Measurements from ENCODE around the gene FXYD3. TPM values are rescaled to one million over a fixed set of nuclear protein-coding genes. Genes with fewer than 3 reads are reported as not detected.

FXYD3 gene
- polyA plus RNA-seq, 1 donor (not counting 4 experiments of a cell fraction or from before 2014, with no cell fraction given) = 851 TPM

GRCh38 chr19:35105411-35106290, 10.0 kb upstream of the FXYD3 start:
- Histone ChIP-seq H3K9me3 (ENCODE audit: control insufficient read depth, low read depth, low read length) (no peaks in the 10 kb centered on the region), H3K27me3 (ENCODE audit: control insufficient read depth, extremely low read depth, insufficient read depth, low read length) (no peaks in the 10 kb centered on the region), H3K9me1 (ENCODE audit: control insufficient read depth, extremely low read depth, insufficient read depth, low read length) (no peaks in the 10 kb centered on the region), H3K36me3 (ENCODE audit: control insufficient read depth in 2 of 2, extremely low read depth in 1 of 2, insufficient read depth in 2 of 2, low read length in 2 of 2) (no peaks in the 10 kb centered on the region), H3K4me1 (ENCODE audit: control insufficient read depth, extremely low read depth, insufficient read depth, low read length) (peaks cover 32% of the 10 kb centered on the region), H3K27ac (ENCODE audit: control insufficient read depth, insufficient read depth, low read length) (no peak overlapping the region), H3K4me3 (ENCODE audit: control insufficient read depth in 2 of 3, extremely low read depth in 1 of 3, insufficient read depth in 2 of 3, low read depth in 1 of 3, low read length in 3 of 3) (no peak overlapping the region), H3K4me2 (ENCODE audit: control insufficient read depth, extremely low read depth, insufficient read depth, low read depth, low read length) (no peak overlapping the region), H3K9ac (ENCODE audit: control insufficient read depth, extremely low read depth, insufficient read depth, low read length) (no peak overlapping the region), H4K20me1 (ENCODE audit: control insufficient read depth, extremely low read depth, insufficient read depth, low read length) (no peaks in the 10 kb centered on the region), H2AFZ (ENCODE audit: control insufficient read depth, low read length) (no peak overlapping the region), H3K79me2 (ENCODE audit: control insufficient read depth, insufficient read depth, low read length) (no peaks in the 10 kb centered on the region)
- dilution Hi-C loops (cut with MboI; ENCODE audit: extremely low pct_ligation_motif_present, low sequenced_read_pairs) = no loop called here
- TF ChIP-seq EZH2 (IDR thresholded peaks at IDR 0.05; ENCODE audit: low read length) = no peak
- TF ChIP-seq, protein P1, sequence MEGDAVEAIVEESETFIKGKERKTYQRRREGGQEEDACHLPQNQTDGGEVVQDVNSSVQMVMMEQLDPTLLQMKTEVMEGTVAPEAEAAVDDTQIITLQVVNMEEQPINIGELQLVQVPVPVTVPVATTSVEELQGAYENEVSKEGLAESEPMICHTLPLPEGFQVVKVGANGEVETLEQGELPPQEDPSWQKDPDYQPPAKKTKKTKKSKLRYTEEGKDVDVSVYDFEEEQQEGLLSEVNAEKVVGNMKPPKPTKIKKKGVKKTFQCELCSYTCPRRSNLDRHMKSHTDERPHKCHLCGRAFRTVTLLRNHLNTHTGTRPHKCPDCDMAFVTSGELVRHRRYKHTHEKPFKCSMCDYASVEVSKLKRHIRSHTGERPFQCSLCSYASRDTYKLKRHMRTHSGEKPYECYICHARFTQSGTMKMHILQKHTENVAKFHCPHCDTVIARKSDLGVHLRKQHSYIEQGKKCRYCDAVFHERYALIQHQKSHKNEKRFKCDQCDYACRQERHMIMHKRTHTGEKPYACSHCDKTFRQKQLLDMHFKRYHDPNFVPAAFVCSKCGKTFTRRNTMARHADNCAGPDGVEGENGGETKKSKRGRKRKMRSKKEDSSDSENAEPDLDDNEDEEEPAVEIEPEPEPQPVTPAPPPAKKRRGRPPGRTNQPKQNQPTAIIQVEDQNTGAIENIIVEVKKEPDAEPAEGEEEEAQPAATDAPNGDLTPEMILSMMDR (optimal IDR thresholded peaks at IDR 0.05 in 1 of 3, IDR thresholded peaks at IDR 0.05 in 1 of 3, conservative IDR thresholded peaks at IDR 0.05 in 1 of 3; ENCODE audit: extremely low read depth in 1 of 3, insufficient read depth in 2 of 3, low read length in 3 of 3) = no peak
- DNase-seq (ENCODE audit: low read depth, low spot score) (no peak), FAIRE-seq (no peak)

GRCh38 chr19:35106291-35106583, 9.4 kb upstream of the FXYD3 start:
- FAIRE-seq = no peak
- no peaks in the 10 kb centered on the region for H3K9me3 ChIP-seq (ENCODE audit: control insufficient read depth, low read depth, low read length)
- no peaks in the 10 kb centered on the region for H3K79me2 ChIP-seq (ENCODE audit: control insufficient read depth, insufficient read depth, low read length)
- H3K4me3 ChIP-seq (ENCODE audit: control insufficient read depth in 2 of 3, extremely low read depth in 1 of 3, insufficient read depth in 2 of 3, low read depth in 1 of 3, low read length in 3 of 3) = no peak overlapping the region
- H3K27ac ChIP-seq (ENCODE audit: control insufficient read depth, insufficient read depth, low read length) = no peak overlapping the region
- H3K9me1 ChIP-seq (ENCODE audit: control insufficient read depth, extremely low read depth, insufficient read depth, low read length) = no peaks in the 10 kb centered on the region
- H2AFZ ChIP-seq (ENCODE audit: control insufficient read depth, low read length) = no peak overlapping the region
- dilution Hi-C loops (cut with MboI; ENCODE audit: extremely low pct_ligation_motif_present, low sequenced_read_pairs) = no loop called here
- TF ChIP-seq, protein P1 (optimal IDR thresholded peaks at IDR 0.05 in 1 of 3, IDR thresholded peaks at IDR 0.05 in 1 of 3, conservative IDR thresholded peaks at IDR 0.05 in 1 of 3; ENCODE audit: extremely low read depth in 1 of 3, insufficient read depth in 2 of 3, low read length in 3 of 3) = no peak
- TF ChIP-seq EZH2 (IDR thresholded peaks at IDR 0.05; ENCODE audit: low read length) = no peak
- H3K4me1 ChIP-seq (ENCODE audit: control insufficient read depth, extremely low read depth, insufficient read depth, low read length) = peaks cover 36% of the 10 kb centered on the region
- no peaks in the 10 kb centered on the region for H4K20me1 ChIP-seq (ENCODE audit: control insufficient read depth, extremely low read depth, insufficient read depth, low read length)
- no peak overlapping the region for H3K9ac ChIP-seq (ENCODE audit: control insufficient read depth, extremely low read depth, insufficient read depth, low read length)
- no peaks in the 10 kb centered on the region for H3K36me3 ChIP-seq (ENCODE audit: control insufficient read depth in 2 of 2, extremely low read depth in 1 of 2, insufficient read depth in 2 of 2, low read length in 2 of 2)
- no peaks in the 10 kb centered on the region for H3K27me3 ChIP-seq (ENCODE audit: control insufficient read depth, extremely low read depth, insufficient read depth, low read length)
- no peak overlapping the region for H3K4me2 ChIP-seq (ENCODE audit: control insufficient read depth, extremely low read depth, insufficient read depth, low read depth, low read length)
- DNase-seq (ENCODE audit: low read depth, low spot score) = no peak

All from keratinocyte (primary cell).